Smooth muscle cell (in vitro differentiated cells): ENCODE measurements around the gene YPEL1. TPM values are rescaled to one million over a fixed set of nuclear protein-coding genes. Genes with fewer than 3 reads are reported as not detected.

Source experiments
- DNase-seq: peaks from one replicate; lab custom pipeline; 2025; ENCODE audit not compliant: unreplicated experiment; lab: John Stamatoyannopoulos, UW
- H2AFZ ChIP-seq: fragments of 200-600 bp; sonication (generic); 2 replicates; pipeline ENCODE4 v1.6.0; 2016; ENCODE audit warnings: antibody characterized with exemption, low read depth, mild to moderate bottlenecking
- H3F3A ChIP-seq: fragments of 200-600 bp; sonication (generic); 2 replicates; pipeline ENCODE4 v1.6.0; 2017; ENCODE audit warnings: antibody characterized with exemption, low read depth
- H3K27ac ChIP-seq: fragments of 200-600 bp; sonication (generic); 2 replicates; pipeline ENCODE4 v1.5.1; 2016; ENCODE audit warnings: low read depth, mild to moderate bottlenecking
- H3K27me3 ChIP-seq: fragments of 200-600 bp; sonication (generic); 2 replicates; pipeline ENCODE4 v1.6.1; 2016; ENCODE audit warnings: low read depth, mild to moderate bottlenecking
- H3K36me3 ChIP-seq: fragments of 200-600 bp; sonication (generic); 2 replicates; pipeline ENCODE4 v1.5.1; 2016; ENCODE audit warnings: low read depth
- H3K4me1 ChIP-seq: fragments of 200-600 bp; sonication (generic); 2 replicates; pipeline ENCODE4 v1.5.1; 2016; ENCODE audit warnings: low read depth
- H3K4me2 ChIP-seq: fragments of 200-600 bp; sonication (generic); 2 replicates; pipeline ENCODE4 v1.6.0; 2016; ENCODE audit warnings: mild to moderate bottlenecking
- H3K4me3 ChIP-seq: fragments of 200-600 bp; sonication (generic); 2 replicates; pipeline ENCODE4 v1.5.1; 2016; ENCODE audit warnings: mild to moderate bottlenecking
- H3K79me2 ChIP-seq: fragments of 200-600 bp; sonication (generic); 2 replicates; pipeline ENCODE4 v1.6.0; 2016; ENCODE audit warnings: low read depth, mild to moderate bottlenecking
- H3K9ac ChIP-seq: fragments of 200-600 bp; sonication (generic); 2 replicates; pipeline ENCODE4 v1.6.0; 2016; ENCODE audit warnings: low read depth
- H3K9me3 ChIP-seq: fragments of 200-600 bp; sonication (generic); replicated peaks from 2 replicates; pipeline ENCODE4 v1.5.1; 2016; ENCODE audit warnings: low read depth
- H4K20me1 ChIP-seq: fragments of 200-600 bp; sonication (generic); 2 replicates; pipeline ENCODE4 v1.6.0; 2016; ENCODE audit warnings: low read depth
- CTCF ChIP-seq: fragments of 200-600 bp; sonication (generic); IDR thresholded peaks from 2 replicates; pipeline ENCODE4 v1.5.1; 2017; ENCODE audit warnings: borderline replicate concordance, mild to moderate bottlenecking, antibody characterized with exemption; ENCODE audit not compliant: insufficient read depth, poor library complexity, severe bottlenecking
- WGBS: methylation state at CpG from one replicate; pipeline ENCODE4 v1.1.7; 2016; ENCODE audit warnings: low lambda C conversion rate; 5-methylcytosine and 5-hydroxymethylcytosine counted together
- polyA plus RNA-seq: library from polyadenylated mRNA; unstranded; fragments of >200 nt; fragmentation: Nextera tagmentation; extraction: Ambion mirVana; gene quantifications from 2 replicates; pipeline ENCODE4 v1.2.1, GENCODE V29; 2016
- total RNA-seq: library from RNA; depleted of rRNA; stranded (reverse); fragments of >200 nt; gene quantifications from 2 replicates; pipeline ENCODE4 v1.2.3, GENCODE V29; 2014

The YPEL1 gene
- total and polyA plus RNA-seq, 2 experiments from 2014 or later: 1.8 to 4.1 TPM

DNA sequence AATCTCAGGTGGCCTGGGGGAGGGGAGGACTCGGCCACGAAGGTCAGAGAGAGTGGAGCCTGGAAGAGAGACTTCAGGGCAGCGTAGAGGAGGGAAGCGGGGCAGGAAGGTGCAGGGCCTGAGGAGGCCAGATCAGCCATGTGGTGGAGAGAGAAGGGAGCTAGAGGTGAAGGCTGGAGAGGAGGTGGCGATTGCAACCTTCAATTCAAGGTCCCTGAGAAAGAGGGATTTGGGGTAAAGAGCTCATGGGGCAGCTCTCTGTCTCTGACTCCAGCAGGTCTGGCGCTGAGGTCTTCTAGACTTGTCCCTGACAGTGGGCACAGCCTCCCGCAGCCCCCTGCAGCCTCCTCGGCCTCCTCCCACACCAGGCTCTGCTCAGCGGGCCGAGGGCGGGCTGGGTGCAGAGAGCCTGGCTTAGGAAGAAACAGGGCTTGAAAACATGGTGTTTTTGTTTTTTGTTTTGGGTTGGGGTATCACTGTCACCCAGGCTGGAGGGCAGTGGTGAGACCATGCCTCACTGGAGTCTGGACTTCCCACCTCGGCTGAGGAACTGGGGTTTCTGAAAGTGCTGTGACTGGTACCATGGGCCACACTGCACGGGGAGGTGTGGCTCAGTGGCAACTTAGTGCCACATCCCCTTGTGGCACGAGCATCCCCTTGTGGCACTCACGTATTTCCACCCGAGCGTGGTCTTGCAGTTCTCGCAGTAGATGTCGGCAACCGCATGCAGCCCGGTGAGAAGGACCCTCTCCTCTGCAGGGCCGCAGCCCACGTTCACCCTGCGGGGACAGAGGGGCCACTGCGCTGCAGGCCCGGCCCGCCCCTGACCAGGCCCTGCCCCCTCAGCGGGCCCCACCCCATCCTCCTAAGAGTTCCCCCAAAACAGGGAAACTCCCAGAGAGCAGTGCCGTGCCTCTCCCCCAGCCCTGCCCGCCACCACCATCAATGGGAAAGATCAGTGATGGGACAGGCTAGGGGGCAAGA lies 32.6 kb downstream of the YPEL1 start:
- 94% methylated on average over 21 of the region's 30 CpGs for WGBS
- no peak overlapping the region for H2AFZ ChIP-seq
- no peak for TF ChIP-seq CTCF
- H3K4me1 ChIP-seq: no peaks in the 10 kb centered on the region
- no peaks in the 10 kb centered on the region for H3K9me3 ChIP-seq
- H3K36me3 ChIP-seq: no peaks in the 10 kb centered on the region
- no peaks in the 10 kb centered on the region for H3F3A ChIP-seq
- DNase-seq: no peak
- no peaks in the 10 kb centered on the region for H3K27me3 ChIP-seq
- H3K4me3 ChIP-seq: no peak overlapping the region
- no peak overlapping the region for H3K9ac ChIP-seq
- no peaks in the 10 kb centered on the region for H3K79me2 ChIP-seq
- no peaks in the 10 kb centered on the region for H4K20me1 ChIP-seq
- no peak overlapping the region for H3K4me2 ChIP-seq
- no peak overlapping the region for H3K27ac ChIP-seq

- WGBS: 100% methylated on average over 6 of the region's 6 CpGs
- Histone ChIP-seq H4K20me1 (no peaks in the 10 kb centered on the region), H3F3A (no peaks in the 10 kb centered on the region), H3K79me2 (no peaks in the 10 kb centered on the region), H2AFZ (no peak overlapping the region), H3K4me3 (no peak overlapping the region), H3K27ac (no peak overlapping the region), H3K27me3 (no peaks in the 10 kb centered on the region), H3K9ac (no peak overlapping the region), H3K36me3 (no peaks in the 10 kb centered on the region), H3K4me1 (no peaks in the 10 kb centered on the region), H3K4me2 (no peak overlapping the region), H3K9me3 (no peaks in the 10 kb centered on the region)
- no peak for DNase-seq
- no peak for TF ChIP-seq CTCF
Measured at GRCh38 chr22:21702094-21702493, 33.5 kb downstream of the YPEL1 start.

GRCh38 chr22:21701384-21701971 lies 34.1 kb downstream of the YPEL1 start:
- H3K4me3 ChIP-seq: no peak overlapping the region
- H3K36me3 ChIP-seq: no peaks in the 10 kb centered on the region
- no peak overlapping the region for H3K9ac ChIP-seq
- H4K20me1 ChIP-seq: no peaks in the 10 kb centered on the region
- H3K4me1 ChIP-seq: no peaks in the 10 kb centered on the region
- no peak overlapping the region for H2AFZ ChIP-seq
- no peak for TF ChIP-seq CTCF
- H3F3A ChIP-seq: no peaks in the 10 kb centered on the region
- DNase-seq: no peak
- no peak overlapping the region for H3K27ac ChIP-seq
- WGBS: 80% methylated on average over 7 of the region's 7 CpGs
- no peak overlapping the region for H3K4me2 ChIP-seq
- H3K27me3 ChIP-seq: no peaks in the 10 kb centered on the region
- H3K9me3 ChIP-seq: no peaks in the 10 kb centered on the region
- H3K79me2 ChIP-seq: no peaks in the 10 kb centered on the region
